Forelimb muscle (tissue), 1 donor: Measurements from ENCODE around the gene BOLA3. TPM values are rescaled to one million over a fixed set of nuclear protein-coding genes. Genes with fewer than 3 reads are reported as not detected.
"Not testable (repeated sequence)": the region's sequence is repeated elsewhere in the genome, so short reads cannot be mapped to it uniquely, and the experiment has no call there.

Source experiments
- DNase-seq: peaks from one replicate; pipeline ENCODE4 v3.0.0-alpha.2; 2013; ENCODE audit warnings: low read depth
- polyA plus RNA-seq: library from polyadenylated mRNA; unstranded; fragments of 120-200 nt; gene quantifications from one replicate; pipeline ENCODE4 v1.2.1, GENCODE V29; 2013; ENCODE audit not compliant: insufficient read length

BOLA3 gene
- 23.3 TPM for polyA plus RNA-seq

GRCh38 chr2:74147727-74148456 is at the start of gene BOLA3:
Gene BOLA3, minus strand, starts transcription at chr2:74147912. Its CDS starts 38 bp downstream, at chr2:74147874.
- DNase-seq = peak; percentile 32

DNA sequence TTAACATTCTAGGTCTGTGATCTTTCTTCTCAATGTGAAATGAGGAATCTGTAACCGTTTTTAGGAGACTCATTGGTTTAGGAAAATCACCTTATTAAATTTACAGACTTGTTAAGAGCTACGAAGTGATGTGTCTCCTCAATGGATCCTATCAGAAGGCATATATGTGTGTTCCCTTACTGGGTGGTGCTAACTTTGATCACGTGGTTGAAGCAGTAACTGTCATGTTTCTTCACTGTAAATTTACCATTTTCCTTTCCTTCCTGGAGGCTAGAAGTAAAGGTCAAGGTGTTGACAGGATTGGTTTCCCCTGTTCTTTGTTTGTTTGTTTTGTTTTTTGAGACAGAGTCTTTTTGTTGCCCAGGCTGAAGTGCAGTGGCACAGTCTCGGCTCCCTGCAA is 49.3 kb upstream of the BOLA3 start:
- no peak for DNase-seq

DNA sequence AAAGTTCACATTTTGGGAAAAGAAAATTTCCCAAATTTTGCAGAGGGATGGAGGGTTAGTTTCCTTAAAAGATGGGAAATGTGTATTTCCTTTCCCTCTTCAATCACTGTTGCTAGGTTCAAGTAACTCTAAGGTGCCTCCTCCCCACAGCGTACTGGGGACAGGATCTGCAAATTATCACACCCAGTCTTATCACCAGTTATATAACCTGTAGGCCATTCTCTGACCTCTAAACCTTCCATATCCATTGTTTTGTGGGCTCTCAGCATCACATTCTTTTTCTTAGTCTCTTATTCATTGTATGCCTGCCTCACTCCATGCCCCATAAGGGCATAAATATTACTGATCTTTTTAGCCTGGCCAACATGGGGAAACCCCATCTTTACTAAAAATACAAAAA is 47.1 kb upstream of the BOLA3 start:
- DNase-seq = no peak

DNA sequence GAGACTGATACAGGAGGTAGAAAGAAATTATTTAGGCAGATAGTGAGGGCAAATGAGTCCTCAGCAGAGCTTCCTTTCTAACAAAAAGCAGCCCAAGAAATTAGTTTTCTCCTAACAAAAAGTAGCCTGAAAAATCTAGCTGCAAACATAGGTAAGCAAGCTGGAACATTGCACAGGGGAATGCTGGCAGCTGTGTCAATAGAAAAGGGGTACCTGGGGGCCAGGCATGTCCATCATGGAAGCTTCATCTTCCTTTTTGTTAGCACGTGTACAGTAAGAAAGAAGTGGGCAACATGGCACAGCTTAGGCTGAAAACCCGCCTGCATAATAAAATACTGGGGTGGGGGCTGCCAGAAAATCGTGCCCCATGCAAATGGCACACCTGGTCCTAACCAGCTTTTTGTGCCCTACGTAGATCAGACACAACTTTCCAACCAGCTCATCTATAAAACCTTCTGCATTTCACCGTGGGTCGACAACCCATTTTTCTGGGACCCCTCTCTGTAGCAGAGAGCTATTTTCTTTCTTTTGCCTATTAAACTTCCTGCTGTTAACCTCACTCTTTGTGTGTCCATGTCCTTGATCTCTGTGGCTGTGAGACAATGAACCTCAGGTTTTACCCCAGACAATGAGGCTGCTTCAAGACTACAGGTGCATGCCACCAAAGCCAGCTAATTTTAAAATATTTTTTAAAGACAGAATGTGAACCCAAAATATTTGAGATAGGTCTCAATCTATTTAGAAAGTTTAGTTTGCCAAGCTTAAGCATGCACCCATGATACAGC is 44.1 kb upstream of the BOLA3 start:
- no peak for DNase-seq

DNA sequence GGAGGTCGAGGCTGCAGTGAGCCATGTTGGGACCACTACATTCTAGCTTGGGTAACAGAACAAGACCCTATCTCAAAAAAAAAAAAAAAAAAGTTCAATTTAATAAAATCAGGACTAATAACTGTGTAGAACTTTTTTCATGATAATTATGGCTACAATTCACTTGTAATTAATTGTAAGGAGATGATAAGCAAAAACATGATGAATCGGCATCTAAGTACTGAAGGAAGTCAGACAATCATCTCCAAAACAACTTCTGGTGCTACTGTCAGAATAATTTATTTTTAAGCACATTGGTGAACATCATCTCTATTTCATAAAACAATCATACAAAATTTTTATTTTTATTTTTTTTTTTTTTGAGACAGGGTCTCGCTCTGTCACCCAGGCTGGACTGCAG is 41.0 kb upstream of the BOLA3 start:
- no peak for DNase-seq

GRCh38 chr2:74188018-74188601 is 40.4 kb upstream of the BOLA3 start:
- DNase-seq = no peak

DNA sequence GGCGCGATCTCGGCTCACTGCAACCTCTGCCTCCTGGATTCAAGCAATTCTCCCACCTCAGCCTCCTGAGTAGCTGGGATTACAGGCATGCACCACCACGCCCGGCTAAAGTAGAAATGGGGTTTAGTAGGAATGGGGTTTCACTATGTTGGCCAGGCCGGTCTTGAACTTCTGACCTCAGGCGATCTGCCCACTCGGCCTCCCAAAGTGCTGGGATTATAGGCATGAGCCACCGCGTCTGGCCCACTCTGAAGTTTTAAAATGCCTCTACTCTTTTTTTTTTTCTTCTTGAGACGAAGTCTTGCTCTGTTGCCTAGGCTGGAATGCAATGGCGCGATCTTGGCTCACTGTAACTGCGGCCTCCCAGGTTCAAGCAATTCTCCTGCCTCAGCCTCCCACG is 39.0 kb upstream of the BOLA3 start:
- DNase-seq = not testable (repeated sequence)

DNA sequence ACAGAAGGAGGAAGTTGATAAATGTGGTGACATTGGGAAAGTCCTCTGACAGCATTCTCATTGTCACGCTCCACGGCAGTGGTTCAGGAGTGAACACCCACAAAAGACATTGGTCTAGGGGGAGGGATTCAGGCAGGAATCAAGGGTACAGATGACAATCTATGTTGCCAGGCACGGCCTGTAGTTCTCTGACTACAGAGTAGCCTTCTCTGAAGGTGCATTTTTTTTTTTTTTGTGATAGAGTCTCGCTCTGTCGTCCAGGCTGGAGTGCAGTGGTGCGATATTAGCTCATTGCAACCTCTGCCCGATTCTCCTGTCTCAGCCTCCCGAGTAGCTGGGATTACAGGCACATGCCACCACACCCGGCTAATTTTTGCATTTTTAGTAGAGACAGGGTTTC is 38.3 kb upstream of the BOLA3 start:
- DNase-seq = no peak

- DNase-seq = no peak
Measured at GRCh38 chr2:74183878-74184277, 36.2 kb upstream of the BOLA3 start.

GRCh38 chr2:74181739-74182138 is 34.0 kb upstream of the BOLA3 start:
- no peak for DNase-seq

DNA sequence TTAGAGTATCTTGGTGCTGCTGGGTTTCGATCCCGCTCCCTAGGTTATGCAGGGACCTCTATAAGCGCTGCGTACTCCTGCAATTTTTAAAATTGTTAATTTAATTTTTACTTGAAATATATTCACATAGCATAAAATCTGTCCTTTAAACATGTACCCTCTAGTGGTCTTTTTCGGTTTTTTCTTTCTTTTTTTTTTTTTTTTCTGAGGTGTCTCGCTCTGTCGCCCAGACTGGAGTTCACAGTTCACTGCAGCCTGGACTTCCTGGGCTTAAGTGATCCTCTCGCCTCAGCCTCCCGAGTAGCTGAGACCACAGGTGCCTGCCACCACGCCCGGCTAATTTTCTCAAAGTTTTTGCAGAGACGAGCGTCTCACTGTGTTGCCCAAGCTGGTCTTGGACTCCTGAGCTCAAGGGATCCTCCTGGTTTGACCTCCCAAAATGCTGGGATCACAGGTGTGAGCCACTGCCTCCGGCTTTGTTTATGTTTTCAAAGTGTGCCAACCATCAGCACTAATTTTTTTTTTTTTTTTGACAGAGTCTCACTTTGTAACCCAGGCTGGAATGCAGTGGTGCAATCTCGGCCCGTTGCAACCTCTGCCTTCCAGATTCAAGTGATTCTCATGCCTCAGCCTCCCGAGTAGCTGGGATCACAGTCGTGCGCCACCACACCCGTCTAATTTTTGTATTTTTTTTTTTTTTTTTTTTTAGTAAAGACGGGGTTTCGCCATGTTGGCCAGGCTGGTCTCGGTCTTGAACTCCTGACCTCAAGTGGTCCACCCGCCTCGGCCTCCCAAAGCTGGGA is 31.6 kb upstream of the BOLA3 start:
- no peak for DNase-seq

GRCh38 chr2:74178211-74179062 is 30.7 kb upstream of the BOLA3 start, which contains the start of gene MOB1A:
Gene MOB1A, minus strand, starts transcription at chr2:74178879. Its CDS starts 205 bp downstream, at chr2:74178674.
- peak; percentile 97 for DNase-seq

- DNase-seq = no peak
Measured at GRCh38 chr2:74177696-74178095, 30.0 kb upstream of the BOLA3 start.

GRCh38 chr2:74174909-74175308 is 27.2 kb upstream of the BOLA3 start:
- no peak for DNase-seq

- DNase-seq = no peak
Measured at GRCh38 chr2:74168739-74169138, 21.0 kb upstream of the BOLA3 start.

DNA sequence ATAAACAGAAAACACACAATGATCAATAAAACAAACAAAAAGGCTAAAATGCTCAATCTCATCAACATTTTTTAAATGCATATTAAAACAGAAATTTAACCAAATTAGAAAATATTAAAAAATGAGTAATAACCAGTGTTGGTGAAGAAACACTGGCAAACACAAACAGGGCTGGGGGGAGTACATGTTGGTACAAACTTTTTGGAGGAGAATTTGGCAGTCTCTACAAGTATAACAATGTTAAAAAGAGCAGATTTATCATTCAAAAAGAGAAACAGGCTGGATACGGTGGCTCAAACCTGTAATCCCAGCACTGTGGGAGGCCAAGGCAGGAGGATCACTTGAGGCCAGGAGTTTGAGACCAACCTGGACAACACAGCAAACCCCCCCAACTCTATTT is 17.0 kb upstream of the BOLA3 start:
- DNase-seq = no peak

- DNase-seq = no peak
Measured at GRCh38 chr2:74162951-74163350, 15.2 kb upstream of the BOLA3 start.

GRCh38 chr2:74155830-74156229 is 8.1 kb upstream of the BOLA3 start:
- no peak for DNase-seq

- no peak for DNase-seq
Measured at GRCh38 chr2:74152954-74153353, 5.2 kb upstream of the BOLA3 start.

GRCh38 chr2:74149570-74150319 is 2.0 kb upstream of the BOLA3 start:
- no peak for DNase-seq
